Tibial nerve (tissue), 4 donors: ENCODE data around the gene TMEM181.
"Not testable (repeated sequence)": the region's sequence is repeated elsewhere in the genome, so short reads cannot be mapped to it uniquely, and the experiment has no call there.

Experiments used
- EP300 ChIP-seq, 2 donors: sonication (generic); formaldehyde crosslinking; IDR thresholded peaks; one replicate each; pipeline ENCODE4 v1.6.1; 2017; ENCODE audit warnings: antibody characterized with exemption in 2 of 2, mild to moderate bottlenecking in 1 of 2
- POLR2A ChIP-seq, 2 donors: fragments of 450-650 bp; IDR thresholded peaks; one replicate each; pipeline ENCODE4 v1.6.1; 2017; ENCODE audit warnings: antibody characterized with exemption in 2 of 2, mild to moderate bottlenecking in 2 of 2, moderate library complexity in 2 of 2
- TF ChIP-seq, protein P1 (sequence below), 5 experiments: fragments of 200-600 bp in 3 of 5; fragments of 450-650 bp in 2 of 5; sonication (generic) in 3 of 5; IDR thresholded peaks; one replicate each; pipeline ENCODE4 v1.5.1; 2016 to 2019; ENCODE audit warnings: antibody characterized with exemption in 5 of 5, mild to moderate bottlenecking in 3 of 5, moderate library complexity in 2 of 5

- not testable (repeated sequence) for TF ChIP-seq POLR2A, EP300 (IDR thresholded peaks at IDR 0.05)
- TF ChIP-seq, protein P1, sequence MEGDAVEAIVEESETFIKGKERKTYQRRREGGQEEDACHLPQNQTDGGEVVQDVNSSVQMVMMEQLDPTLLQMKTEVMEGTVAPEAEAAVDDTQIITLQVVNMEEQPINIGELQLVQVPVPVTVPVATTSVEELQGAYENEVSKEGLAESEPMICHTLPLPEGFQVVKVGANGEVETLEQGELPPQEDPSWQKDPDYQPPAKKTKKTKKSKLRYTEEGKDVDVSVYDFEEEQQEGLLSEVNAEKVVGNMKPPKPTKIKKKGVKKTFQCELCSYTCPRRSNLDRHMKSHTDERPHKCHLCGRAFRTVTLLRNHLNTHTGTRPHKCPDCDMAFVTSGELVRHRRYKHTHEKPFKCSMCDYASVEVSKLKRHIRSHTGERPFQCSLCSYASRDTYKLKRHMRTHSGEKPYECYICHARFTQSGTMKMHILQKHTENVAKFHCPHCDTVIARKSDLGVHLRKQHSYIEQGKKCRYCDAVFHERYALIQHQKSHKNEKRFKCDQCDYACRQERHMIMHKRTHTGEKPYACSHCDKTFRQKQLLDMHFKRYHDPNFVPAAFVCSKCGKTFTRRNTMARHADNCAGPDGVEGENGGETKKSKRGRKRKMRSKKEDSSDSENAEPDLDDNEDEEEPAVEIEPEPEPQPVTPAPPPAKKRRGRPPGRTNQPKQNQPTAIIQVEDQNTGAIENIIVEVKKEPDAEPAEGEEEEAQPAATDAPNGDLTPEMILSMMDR (IDR thresholded peaks at IDR 0.05), result not testable (repeated sequence)
Observed at GRCh38 chr6:158618289-158618688, 58.4 kb downstream of the TMEM181 start.
